GM20000 (cell line): Measurements from ENCODE around the gene TLE7.

Source experiments
- DNase-seq: peaks from one replicate; pipeline ENCODE4 v3.0.0; 2012; ENCODE audit warnings: low spot score
- TF ChIP-seq, protein P1 (sequence below): IDR thresholded peaks from 2 replicates; pipeline ENCODE4 v1.5.1; 2012; ENCODE audit warnings: mild to moderate bottlenecking, control low read depth; ENCODE audit errors: extremely low read depth, missing control alignments

TLE7 gene

DNA sequence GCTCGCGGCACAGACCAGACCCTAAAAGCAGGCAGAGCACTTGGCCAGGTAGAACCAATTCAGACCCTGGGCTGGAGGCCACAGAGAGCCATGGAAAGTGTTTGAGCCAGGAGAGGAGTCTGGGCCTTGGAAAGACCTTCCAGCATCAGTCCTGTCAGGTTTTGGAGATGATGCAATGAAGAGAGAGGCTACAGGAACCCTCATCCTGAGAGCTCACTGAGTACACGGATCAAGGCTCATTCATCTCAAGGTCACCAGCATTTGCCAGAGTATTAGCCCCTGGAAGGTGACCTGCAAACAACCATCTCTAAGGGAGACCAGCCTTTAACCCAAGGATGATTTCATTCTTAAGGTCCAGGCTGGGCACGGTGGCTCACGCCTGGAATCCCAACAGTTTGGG, 27.8 kb downstream of the TLE7 start:
- TF ChIP-seq, protein P1, sequence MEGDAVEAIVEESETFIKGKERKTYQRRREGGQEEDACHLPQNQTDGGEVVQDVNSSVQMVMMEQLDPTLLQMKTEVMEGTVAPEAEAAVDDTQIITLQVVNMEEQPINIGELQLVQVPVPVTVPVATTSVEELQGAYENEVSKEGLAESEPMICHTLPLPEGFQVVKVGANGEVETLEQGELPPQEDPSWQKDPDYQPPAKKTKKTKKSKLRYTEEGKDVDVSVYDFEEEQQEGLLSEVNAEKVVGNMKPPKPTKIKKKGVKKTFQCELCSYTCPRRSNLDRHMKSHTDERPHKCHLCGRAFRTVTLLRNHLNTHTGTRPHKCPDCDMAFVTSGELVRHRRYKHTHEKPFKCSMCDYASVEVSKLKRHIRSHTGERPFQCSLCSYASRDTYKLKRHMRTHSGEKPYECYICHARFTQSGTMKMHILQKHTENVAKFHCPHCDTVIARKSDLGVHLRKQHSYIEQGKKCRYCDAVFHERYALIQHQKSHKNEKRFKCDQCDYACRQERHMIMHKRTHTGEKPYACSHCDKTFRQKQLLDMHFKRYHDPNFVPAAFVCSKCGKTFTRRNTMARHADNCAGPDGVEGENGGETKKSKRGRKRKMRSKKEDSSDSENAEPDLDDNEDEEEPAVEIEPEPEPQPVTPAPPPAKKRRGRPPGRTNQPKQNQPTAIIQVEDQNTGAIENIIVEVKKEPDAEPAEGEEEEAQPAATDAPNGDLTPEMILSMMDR: no peak
- DNase-seq: no peak

DNA sequence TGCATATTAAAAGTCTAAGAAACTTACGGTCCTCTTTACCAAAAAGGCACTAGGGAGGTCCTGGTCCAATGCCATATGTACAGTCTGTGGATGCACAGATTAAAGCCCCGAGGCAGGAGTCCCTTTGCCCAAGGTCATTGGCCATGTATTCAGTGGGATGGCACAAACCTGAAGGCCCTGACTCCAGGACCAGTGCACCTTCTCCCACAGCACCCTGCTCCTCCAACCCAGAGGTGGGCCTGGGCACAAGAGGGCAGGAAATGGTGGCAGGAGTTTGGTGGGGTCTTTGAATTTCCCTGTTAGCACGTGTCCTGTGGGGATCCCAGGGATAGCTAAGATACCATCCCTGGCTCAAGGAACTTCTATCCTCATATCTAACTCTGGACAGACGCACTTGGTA, 28.5 kb downstream of the TLE7 start:
- TF ChIP-seq, protein P1: no peak
- DNase-seq: no peak

DNA sequence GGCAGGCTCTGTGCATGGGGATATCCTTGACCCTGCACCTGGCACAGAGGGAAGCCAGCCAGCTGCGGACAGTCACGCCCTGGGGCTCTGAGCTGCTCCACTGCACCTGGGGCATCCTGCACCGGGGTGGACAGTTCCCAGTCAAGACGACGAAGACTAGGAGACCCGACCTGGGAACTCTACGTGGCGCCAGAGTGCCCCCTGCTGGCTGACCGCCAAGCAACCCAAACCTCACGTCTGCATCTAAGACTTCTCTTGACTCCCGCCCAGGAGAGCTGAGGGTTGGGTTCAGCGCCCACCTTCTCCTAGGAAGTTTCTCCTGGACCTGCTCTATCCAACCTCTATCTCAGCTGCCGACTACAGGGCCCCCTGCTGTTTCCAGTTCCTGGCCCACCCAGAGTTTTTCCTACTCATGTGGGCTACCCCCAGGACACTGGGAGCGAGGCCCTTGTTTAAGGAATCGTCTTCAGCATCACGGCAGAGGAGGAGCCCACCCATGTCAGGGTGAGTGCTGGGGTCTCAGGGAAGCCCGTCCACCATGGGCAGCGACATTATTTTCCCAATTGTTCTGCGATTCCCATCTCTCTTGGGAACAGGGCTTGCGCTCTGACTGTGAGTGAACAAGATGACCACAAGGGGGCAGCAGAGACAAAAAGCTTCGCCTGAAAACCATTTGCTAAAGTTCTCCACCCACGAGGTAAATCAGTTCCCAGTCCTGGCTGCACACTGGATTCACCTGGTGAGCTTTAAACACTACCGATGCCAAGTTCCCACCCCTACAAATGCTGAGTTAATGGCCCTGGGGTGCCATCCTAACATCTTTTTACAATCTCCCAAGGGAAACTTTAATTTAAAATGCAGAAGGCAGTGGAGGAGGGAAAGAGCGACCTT, 29.3 kb downstream of the TLE7 start:
- peak; percentile 83 for DNase-seq
- TF ChIP-seq, protein P1: peak; percentile 59

DNA sequence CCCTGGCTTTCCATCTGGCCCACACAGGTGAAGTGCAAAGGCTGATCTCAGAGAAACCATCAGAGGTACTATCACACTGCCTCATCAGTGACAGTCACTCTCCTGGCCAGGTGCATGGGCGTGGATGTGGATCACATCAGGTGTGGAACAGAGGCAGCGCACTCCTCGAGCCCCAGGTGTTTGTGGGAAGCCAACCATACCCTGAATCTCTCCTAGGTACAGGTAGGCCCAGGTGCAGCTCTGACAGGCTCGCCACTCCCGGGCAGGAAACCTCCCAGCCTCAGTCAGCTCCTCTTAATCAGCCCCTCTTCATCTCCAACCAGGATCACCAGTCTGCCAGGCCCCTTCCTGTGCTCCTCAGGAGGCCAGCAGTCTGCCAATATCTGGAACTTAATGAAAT, 31.7 kb downstream of the TLE7 start:
- no peak for DNase-seq
- TF ChIP-seq, protein P1: no peak

DNA sequence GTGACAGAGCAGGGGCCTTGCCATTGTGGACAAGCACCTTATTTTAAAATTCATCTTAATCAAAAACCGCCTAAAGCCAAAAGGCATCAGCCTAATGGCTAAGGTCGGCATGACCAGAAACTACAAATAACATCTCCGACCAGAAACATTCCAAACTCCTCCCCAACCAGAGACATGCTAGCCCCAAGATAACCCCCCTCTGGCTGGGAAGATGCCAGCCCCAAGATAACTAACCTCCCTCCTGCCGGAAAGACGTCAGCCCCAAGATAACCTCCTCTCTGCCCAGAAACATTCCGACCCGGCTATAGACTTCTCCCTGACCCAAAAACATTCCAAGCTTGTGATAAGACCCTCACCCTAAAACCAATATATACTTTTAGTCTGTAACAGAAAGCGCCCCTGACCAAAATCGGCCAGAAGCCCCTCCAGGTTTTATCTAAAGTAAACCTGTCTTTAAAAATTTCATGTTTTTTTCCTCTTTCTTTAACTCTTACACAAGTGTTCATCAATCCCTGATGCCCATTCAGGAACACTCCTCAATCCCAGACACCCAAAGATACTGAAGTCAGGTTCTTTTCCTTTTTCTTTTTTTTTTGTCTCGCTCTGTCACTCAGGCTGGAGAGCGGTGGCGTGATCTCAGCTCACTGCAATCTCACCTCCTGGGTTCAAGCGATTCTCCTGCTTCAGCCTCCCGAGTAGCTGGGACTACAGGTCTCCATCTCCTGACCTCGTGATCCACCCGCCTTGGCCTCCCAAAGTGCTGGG, 32.7 kb downstream of the TLE7 start:
- TF ChIP-seq, protein P1: no peak
- no peak for DNase-seq

DNA sequence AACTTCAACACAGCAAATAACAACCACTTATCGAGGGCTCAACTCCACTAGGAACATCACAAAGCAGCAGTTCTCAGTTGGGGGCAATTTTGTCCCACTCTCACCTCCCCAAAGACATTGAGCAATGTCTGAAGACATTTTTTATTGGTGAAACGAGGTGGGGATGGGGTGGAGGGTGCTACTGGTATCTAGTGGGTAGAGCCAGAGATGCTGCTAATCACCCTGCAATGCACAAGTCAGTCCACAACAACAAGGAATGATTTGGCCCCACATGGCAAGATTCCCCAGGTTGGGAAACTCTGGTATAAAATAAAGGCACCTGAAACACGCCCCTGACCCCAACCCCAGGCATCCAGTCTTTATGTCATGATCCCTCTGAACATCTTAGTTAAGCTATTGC, 33.3 kb downstream of the TLE7 start:
- DNase-seq: no peak
- TF ChIP-seq, protein P1: no peak

DNA sequence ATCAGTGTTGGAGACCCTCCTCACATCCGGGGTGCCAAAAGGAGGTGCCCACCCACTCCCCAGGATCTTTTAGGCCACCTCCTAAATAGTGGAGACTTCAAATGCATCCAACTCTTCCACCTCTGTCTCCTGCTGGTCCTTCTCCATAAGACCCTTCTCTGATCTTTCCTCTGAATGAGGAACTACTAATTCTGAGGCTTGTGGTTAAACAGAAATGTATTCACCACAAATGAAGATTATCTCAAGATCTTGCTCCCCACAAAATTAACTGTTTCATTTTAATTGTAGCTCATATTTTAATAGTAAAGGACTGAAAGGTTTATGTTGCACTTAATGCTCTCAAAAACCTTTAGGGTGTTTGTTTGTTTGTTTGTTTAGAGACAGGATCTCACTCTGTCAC, 34.1 kb downstream of the TLE7 start:
- DNase-seq: no peak
- TF ChIP-seq, protein P1: no peak
